Left lung (tissue), 10 donors: ENCODE measurements around the gene E4F1. TPM values are rescaled to one million over a fixed set of nuclear protein-coding genes. Genes with fewer than 3 reads are reported as not detected.
A peak's percentile ranks its signal among the peaks of the same experiment; 100 is the strongest.

Experiments
- ATAC-seq: fragments of 200-7000 bp; cut with Tn5 transposase; one replicate; pipeline ENCODE4 v1.9.1; 2020; ENCODE audit warnings: moderate library complexity
- DNase-seq, 4 donors: peaks; one replicate each; pipeline ENCODE4 v3.0.0-alpha.2; 2013 to 2020
- H3K27ac ChIP-seq, 2 donors: fragments of 200-600 bp; sonication (generic) in 1 of 2; one replicate each; pipeline versions ENCODE4 v1.5.0 to v1.8.0; 2020 to 2021
- H3K27me3 ChIP-seq, 2 donors: fragments of 200-600 bp; sonication (generic) in 1 of 2; one replicate each; pipeline versions ENCODE4 v1.5.0 to v1.8.0; 2020 to 2021
- H3K36me3 ChIP-seq, 2 donors: fragments of 200-600 bp; sonication (generic) in 1 of 2; one replicate each; pipeline versions ENCODE4 v1.5.0 to v1.8.0; 2020 to 2021
- H3K4me1 ChIP-seq, 2 donors: fragments of 200-600 bp; one replicate each; pipeline ENCODE4 v1.8.0; 2021
- H3K4me3 ChIP-seq, 2 donors: fragments of 200-600 bp; sonication (generic) in 1 of 2; one replicate each; pipeline versions ENCODE4 v1.5.0 to v1.8.0; 2020 to 2021; ENCODE audit warnings: mild to moderate bottlenecking in 1 of 2
- H3K9me3 ChIP-seq, 2 donors: fragments of 200-600 bp; sonication (generic) in 1 of 2; one replicate each; pipeline versions ENCODE4 v1.5.0 to v1.8.0; 2020 to 2021
- intact Hi-C, 2 donors: fragments of 100-400 bp; cut with DNase I; formaldehyde crosslinking; loops; one replicate each; pipeline versions ENCODE4 v1.11.2 to v1.14.2; 2022
- polyA plus RNA-seq, 6 donors: library from polyadenylated mRNA; unstranded; fragments of 120-200 nt; gene quantifications; one replicate each; pipeline ENCODE4 v1.2.1, GENCODE V29; 2013; ENCODE audit not compliant: insufficient read length in 6 of 6
- total RNA-seq, 2 donors: library from RNA; stranded (reverse); fragmentation: NEBNext Ultra II Directional; extraction: Animal tissue kit (Norgen Biotek cat#: 25700); gene quantifications; one replicate each; pipeline ENCODE4 v1.2.1, GENCODE V29; 2021
- TF ChIP-seq, protein P1 (sequence below), 2 donors: fragments of 200-600 bp; sonication (generic) in 1 of 2; IDR thresholded peaks; one replicate each; pipeline versions ENCODE4 v1.5.0 to v1.8.0; 2021; ENCODE audit warnings: antibody characterized with exemption in 2 of 2
- donor health status: DM: no; HTN: yes; CAD: no.
- donor health status: DM: no; HTN: no; CAD: no.

E4F1 gene
- total and polyA plus RNA-seq, 8 donors: 12.7 to 22.6 (median 17.0) TPM

GRCh38 chr16:2223942-2224486, 623 bp downstream of the E4F1 start:
- DNase-seq (peak in 2 of 4 donors; percentile 38 to 61), ATAC-seq (peak; percentile 73)
- H3K9me3 ChIP-seq: no peaks in the 10 kb centered on the region
- no peaks in the 10 kb centered on the region for H3K27me3 ChIP-seq
- peaks cover 9 to 34% of the 10 kb centered on the region in 2 donors for H3K4me1 ChIP-seq
- peaks cover 0 to 12% of the 10 kb centered on the region in 2 donors for H3K36me3 ChIP-seq
- intact Hi-C loops: no loop called here
- peak overlapping the region; percentile 75 to 94 for H3K27ac ChIP-seq
- TF ChIP-seq, protein P1, sequence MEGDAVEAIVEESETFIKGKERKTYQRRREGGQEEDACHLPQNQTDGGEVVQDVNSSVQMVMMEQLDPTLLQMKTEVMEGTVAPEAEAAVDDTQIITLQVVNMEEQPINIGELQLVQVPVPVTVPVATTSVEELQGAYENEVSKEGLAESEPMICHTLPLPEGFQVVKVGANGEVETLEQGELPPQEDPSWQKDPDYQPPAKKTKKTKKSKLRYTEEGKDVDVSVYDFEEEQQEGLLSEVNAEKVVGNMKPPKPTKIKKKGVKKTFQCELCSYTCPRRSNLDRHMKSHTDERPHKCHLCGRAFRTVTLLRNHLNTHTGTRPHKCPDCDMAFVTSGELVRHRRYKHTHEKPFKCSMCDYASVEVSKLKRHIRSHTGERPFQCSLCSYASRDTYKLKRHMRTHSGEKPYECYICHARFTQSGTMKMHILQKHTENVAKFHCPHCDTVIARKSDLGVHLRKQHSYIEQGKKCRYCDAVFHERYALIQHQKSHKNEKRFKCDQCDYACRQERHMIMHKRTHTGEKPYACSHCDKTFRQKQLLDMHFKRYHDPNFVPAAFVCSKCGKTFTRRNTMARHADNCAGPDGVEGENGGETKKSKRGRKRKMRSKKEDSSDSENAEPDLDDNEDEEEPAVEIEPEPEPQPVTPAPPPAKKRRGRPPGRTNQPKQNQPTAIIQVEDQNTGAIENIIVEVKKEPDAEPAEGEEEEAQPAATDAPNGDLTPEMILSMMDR (IDR thresholded peaks at IDR 0.05): no peak
- H3K4me3 ChIP-seq: peak overlapping the region; percentile 98 to 100

GRCh38 chr16:2226245-2226793, 2.9 kb downstream of the E4F1 start:
- H3K4me3 ChIP-seq: no peak overlapping the region
- intact Hi-C loops: no loop called here
- TF ChIP-seq, protein P1 (IDR thresholded peaks at IDR 0.05): no peak
- no peaks in the 10 kb centered on the region for H3K9me3 ChIP-seq
- peaks cover 9 to 34% of the 10 kb centered on the region in 2 donors for H3K4me1 ChIP-seq
- DNase-seq: no peak
- H3K27ac ChIP-seq: no peak overlapping the region
- ATAC-seq: no peak
- H3K36me3 ChIP-seq: peaks cover 0 to 35% of the 10 kb centered on the region in 2 donors
- H3K27me3 ChIP-seq: no peaks in the 10 kb centered on the region

DNA sequence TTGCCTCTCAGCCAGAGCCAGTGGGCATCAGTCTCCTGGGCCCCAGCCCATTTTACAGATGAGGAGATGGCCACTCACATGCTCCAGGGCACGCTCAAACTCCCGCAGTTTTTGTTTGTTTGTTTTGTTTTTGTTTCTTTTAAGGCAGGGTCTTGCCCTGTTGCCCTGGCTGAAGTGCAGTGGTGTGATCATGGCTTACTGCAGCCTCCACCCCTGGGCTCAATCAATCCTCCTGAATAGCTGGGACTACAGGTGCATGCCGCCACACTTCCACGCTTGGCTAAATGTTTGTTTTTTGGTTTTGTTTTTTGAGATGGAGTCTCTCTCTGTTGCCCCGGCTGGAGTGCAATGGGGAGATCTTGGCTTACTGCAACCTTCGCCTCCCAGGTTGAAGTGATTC, 3.5 kb downstream of the E4F1 start:
- peaks cover 9 to 34% of the 10 kb centered on the region in 2 donors for H3K4me1 ChIP-seq
- no peaks in the 10 kb centered on the region for H3K27me3 ChIP-seq
- no peak for ATAC-seq
- no peaks in the 10 kb centered on the region for H3K9me3 ChIP-seq
- H3K36me3 ChIP-seq: peaks cover 0 to 41% of the 10 kb centered on the region in 2 donors
- H3K27ac ChIP-seq: no peak overlapping the region
- TF ChIP-seq, protein P1 (IDR thresholded peaks at IDR 0.05): no peak
- no peak overlapping the region for H3K4me3 ChIP-seq
- intact Hi-C loops: no loop called here
- DNase-seq: no peak

GRCh38 chr16:2228161-2228824, 4.9 kb downstream of the E4F1 start:
- Histone ChIP-seq H3K27ac (no peak overlapping the region), H3K9me3 (no peaks in the 10 kb centered on the region), H3K4me1 (peaks cover 9 to 29% of the 10 kb centered on the region in 2 donors), H3K4me3 (no peak overlapping the region), H3K27me3 (no peaks in the 10 kb centered on the region), H3K36me3 (peaks cover 0 to 55% of the 10 kb centered on the region in 2 donors)
- intact Hi-C loops: no loop called here
- DNase-seq: no peak
- TF ChIP-seq, protein P1 (IDR thresholded peaks at IDR 0.05): no peak
- ATAC-seq: no peak

- Histone ChIP-seq H3K27ac (no peak overlapping the region), H3K36me3 (peaks cover 0 to 63% of the 10 kb centered on the region in 2 donors), H3K4me1 (peaks cover 9 to 26% of the 10 kb centered on the region in 2 donors), H3K4me3 (no peak overlapping the region), H3K9me3 (no peaks in the 10 kb centered on the region), H3K27me3 (no peaks in the 10 kb centered on the region)
- DNase-seq: no peak
- no peak for ATAC-seq
- TF ChIP-seq, protein P1 (IDR thresholded peaks at IDR 0.05): no peak
- intact Hi-C loops: no loop called here
These were observed 5.7 kb downstream of the E4F1 start for GRCh38 chr16:2229091-2229490.
